HG02943 (cell line): ENCODE measurements around the gene TMEM86B.
A peak's percentile ranks its signal among the peaks of the same experiment; 100 is the strongest.

Experiments
- ATAC-seq: cut with Tn5 transposase; IDR thresholded peaks from one replicate; pipeline ENCODE4 v1.9.1; 2021; ENCODE audit warnings: mild to moderate bottlenecking, low read depth, moderate library complexity; ENCODE audit not compliant: unreplicated experiment

TMEM86B gene

GRCh38 chr19:55257461-55258420 lies 29.2 kb upstream of the TMEM86B start:
- ATAC-seq = no peak

- no peak for ATAC-seq
Measured at GRCh38 chr19:55256562-55257460, 28.2 kb upstream of the TMEM86B start.

- no peak for ATAC-seq
Measured at GRCh38 chr19:55255618-55256423, 27.3 kb upstream of the TMEM86B start.

DNA sequence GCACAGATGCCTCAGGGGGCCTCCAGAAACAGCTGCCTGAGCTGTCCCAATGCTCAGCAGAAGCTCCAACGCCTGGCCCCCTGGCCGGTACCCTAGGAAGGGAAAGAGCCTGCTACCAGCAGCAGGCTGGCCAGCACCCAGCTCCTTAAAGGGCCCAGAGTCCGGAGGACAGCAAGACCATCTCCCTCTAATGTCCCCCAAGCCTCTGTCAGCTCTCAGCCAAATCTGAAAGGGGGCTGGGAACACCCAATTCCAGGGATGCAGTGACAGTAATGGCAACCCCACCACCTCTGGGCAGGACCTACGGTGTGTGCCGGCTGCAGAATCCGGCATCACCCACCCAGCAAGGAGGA lies 26.0 kb upstream of the TMEM86B start:
- ATAC-seq = no peak

DNA sequence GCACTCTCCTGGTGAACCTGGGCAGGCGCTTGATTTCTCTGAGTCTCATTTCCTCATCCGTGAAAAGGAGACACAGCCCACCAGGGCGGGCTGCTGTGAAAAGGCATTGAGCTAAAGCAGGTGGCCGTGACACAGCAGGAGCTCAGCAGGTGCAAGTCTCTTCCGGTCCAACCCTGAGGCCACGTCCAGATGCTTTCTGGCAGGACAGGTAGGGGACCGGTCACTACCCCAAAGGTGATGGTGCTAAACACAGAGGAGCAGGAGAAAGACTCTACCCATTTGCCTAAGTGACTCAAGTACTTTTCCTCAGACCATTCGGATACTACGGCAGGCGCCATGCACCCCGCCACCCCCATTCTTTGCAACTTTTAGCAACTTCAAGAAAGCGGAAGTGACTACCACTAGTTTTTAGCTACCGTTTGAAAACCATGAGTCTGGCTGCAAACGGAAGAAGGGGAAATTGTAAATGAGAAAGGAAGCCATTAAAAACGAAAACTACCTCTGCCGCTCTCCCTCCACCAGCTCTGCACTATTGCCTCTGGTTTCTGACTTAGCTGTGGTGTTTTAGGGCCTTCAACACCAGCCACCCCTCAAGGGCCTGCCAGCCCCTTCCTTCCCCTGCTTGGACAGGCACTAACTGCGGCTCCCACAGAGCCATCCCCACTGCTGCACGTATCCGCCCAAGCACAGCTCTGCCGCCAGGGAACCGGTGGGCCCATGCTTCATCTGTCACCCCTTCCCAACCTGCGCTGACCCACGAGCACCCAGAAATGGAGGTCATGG lies 25.5 kb upstream of the TMEM86B start:
- peak; percentile 30 for ATAC-seq

GRCh38 chr19:55252760-55253663 lies 24.4 kb upstream of the TMEM86B start:
- no peak for ATAC-seq

- no peak for ATAC-seq
Measured at GRCh38 chr19:55251341-55252081, 22.9 kb upstream of the TMEM86B start.

DNA sequence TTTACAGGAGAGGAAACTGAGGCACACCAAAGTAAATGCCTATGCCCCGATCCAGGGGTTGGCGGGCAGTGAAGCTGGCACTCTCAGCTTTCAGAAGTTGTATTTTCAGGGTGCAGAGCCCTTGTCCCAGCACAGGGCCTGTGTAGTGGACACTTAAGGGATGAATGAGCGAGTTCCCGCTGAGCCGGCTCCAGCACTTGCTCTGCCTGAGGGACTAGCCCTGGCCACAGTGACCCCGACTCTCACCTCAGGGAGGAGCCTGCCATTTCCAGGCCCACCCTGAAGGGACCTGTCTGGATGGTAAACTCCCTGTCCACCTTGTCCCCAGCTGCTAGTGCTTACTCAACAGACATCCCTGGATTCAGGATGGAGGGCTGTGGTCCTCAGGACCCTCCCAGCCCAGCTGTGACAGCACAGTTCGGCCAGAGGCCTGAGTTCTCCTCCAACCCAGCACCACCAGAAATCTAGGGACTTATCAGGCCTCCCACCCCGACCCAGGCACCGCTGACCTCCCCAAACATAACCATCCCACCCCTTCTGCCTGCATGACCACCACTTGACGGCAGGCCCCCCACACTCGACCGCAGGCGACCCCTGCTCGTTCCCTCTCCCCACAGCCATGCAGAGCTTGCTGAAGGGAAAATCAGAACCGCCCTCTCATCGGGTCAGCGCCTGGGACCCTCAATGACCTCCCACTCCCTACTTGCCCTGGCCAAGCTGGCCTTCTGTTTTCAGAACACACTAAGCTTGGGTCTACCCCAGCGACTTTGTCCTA lies 21.9 kb upstream of the TMEM86B start:
- no peak for ATAC-seq

DNA sequence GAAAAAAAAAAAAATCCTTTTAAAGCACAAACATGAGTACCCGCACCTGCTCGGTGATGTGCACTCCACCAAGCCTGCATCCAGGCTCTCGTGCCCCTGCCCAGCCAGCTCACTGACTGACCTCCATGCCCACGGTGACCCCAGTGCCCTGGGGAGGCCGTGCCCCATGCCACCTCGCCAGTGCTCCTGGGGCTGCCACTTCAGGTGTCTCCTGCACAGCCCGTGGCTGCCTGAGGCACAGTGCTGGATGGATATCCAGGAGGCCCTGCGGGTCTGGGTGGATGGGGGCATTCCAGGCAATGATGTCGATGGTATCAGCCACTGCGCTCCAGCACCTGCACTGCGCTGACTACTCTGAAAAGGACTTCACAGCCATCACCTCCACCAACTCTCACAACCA lies 21.3 kb upstream of the TMEM86B start:
- no peak for ATAC-seq

- ATAC-seq = no peak
Measured at GRCh38 chr19:55248704-55249103, 20.1 kb upstream of the TMEM86B start.

GRCh38 chr19:55248166-55248675 lies 19.7 kb upstream of the TMEM86B start:
- no peak for ATAC-seq

- no peak for ATAC-seq
Measured at GRCh38 chr19:55247621-55248099, 19.1 kb upstream of the TMEM86B start.

- no peak for ATAC-seq
Measured at GRCh38 chr19:55246462-55247451, 18.2 kb upstream of the TMEM86B start.

GRCh38 chr19:55245236-55245904 lies 16.8 kb upstream of the TMEM86B start:
- no peak for ATAC-seq

DNA sequence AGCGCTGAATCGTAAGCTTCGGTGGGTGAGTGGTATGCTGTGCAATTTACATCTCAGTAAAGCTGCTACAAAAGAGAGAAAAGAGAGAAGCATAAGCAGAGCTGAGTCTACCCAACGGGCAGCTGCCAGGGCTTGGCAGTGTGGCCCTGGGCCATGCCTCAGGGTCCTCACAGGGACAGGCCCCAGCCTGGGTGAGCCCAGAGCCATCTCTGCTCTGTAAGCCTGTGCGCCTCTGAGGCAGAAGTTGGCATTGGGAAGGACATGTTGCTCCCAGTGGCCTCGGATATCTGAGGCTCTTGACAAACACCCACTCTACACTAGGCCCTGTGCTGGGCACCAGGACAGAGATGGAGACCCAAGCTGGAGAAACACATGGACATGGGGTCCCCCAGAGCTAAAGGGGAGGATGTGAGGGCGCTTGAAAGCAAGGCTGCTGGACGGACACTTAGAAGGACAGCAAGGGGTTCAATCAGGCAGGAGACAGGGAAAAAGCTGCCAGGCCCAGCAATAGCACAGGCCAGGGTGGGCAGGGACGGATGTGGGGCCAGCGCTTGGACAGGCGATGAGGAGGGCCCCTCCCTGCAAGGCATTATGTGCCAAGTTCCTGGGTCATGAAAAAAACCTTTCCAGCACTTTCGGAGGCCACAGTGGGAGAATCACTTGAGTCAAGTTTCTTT lies 15.6 kb upstream of the TMEM86B start:
- ATAC-seq = no peak
